Endothelial cell (in vitro differentiated cells): ENCODE results near the gene SFSWAP. TPM values are rescaled to one million over a fixed set of nuclear protein-coding genes. Genes with fewer than 3 reads are reported as not detected.

Experiments
- DNase-seq: peaks from one replicate; pipeline ENCODE4 v3.0.0; 2021; ENCODE audit warnings: low spot score
- H3K27ac Mint-ChIP-seq: one replicate; pipeline ENCODE4 v1.8.0; 2021; ENCODE audit warnings: mixed read lengths, inconsistent platforms; ENCODE audit not compliant: unreplicated experiment
- H3K27me3 Mint-ChIP-seq: one replicate; pipeline ENCODE4 v1.8.0; 2021; ENCODE audit warnings: mild to moderate bottlenecking, moderate library complexity, mixed read lengths, inconsistent platforms; ENCODE audit not compliant: unreplicated experiment
- H3K36me3 Mint-ChIP-seq: one replicate; pipeline ENCODE4 v1.8.0; 2021; ENCODE audit warnings: mild to moderate bottlenecking, low read depth, mixed read lengths, inconsistent platforms; ENCODE audit not compliant: unreplicated experiment
- H3K4me1 Mint-ChIP-seq: one replicate; pipeline ENCODE4 v1.8.0; 2021; ENCODE audit warnings: mild to moderate bottlenecking, mixed read lengths, inconsistent platforms; ENCODE audit not compliant: unreplicated experiment
- H3K4me3 Mint-ChIP-seq: one replicate; pipeline ENCODE4 v1.8.0; 2021; ENCODE audit warnings: mild to moderate bottlenecking, mixed read lengths, inconsistent platforms; ENCODE audit not compliant: unreplicated experiment
- H3K9me3 Mint-ChIP-seq: one replicate; pipeline ENCODE4 v1.8.0; 2021; ENCODE audit warnings: mixed read lengths, inconsistent platforms; ENCODE audit not compliant: unreplicated experiment
- total RNA-seq: library from RNA; stranded (reverse); fragmentation: NEBNext Ultra II Directional; extraction: Animal tissue kit (Norgen Biotek cat#: 25700); gene quantifications from one replicate; pipeline ENCODE4 v1.2.1, GENCODE V29; 2021; ENCODE audit not compliant: unreplicated experiment
- TF ChIP-seq, protein P1 (sequence below): fragments of 200-600 bp; sonication (generic); IDR thresholded peaks from one replicate; pipeline ENCODE4 v1.5.0; 2021; ENCODE audit warnings: antibody characterized with exemption; ENCODE audit not compliant: unreplicated experiment

SFSWAP gene
- total RNA-seq, 1 donor from 2014 or later: 56.3 TPM

DNA sequence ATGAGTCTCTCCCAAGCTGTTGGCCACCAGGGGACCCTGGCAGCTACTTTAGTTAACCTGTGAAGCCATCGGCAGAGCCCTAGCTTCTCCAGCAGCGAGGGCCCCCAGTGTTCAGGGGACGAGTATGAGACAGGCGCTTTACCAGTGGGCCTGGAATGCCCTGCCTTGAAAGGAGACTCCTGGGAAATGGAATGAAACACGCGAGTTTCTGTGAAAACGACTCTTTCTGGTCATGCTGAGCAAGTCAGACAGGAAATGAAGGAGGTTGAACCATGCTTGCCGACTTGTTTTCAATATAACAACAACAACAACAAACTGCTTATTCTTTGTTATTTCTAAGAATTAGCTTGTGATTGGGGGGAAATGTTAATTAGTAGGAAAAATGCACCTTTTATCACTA is 42.9 kb downstream of the SFSWAP start:
- no peak for DNase-seq
- H3K27me3 Mint-ChIP-seq: no peaks in the 10 kb centered on the region
- H3K27ac Mint-ChIP-seq: no peak overlapping the region
- peaks cover 68% of the 10 kb centered on the region for H3K36me3 Mint-ChIP-seq
- H3K4me1 Mint-ChIP-seq: no peaks in the 10 kb centered on the region
- peak overlapping the region; percentile 38 for H3K4me3 Mint-ChIP-seq
- TF ChIP-seq, protein P1, sequence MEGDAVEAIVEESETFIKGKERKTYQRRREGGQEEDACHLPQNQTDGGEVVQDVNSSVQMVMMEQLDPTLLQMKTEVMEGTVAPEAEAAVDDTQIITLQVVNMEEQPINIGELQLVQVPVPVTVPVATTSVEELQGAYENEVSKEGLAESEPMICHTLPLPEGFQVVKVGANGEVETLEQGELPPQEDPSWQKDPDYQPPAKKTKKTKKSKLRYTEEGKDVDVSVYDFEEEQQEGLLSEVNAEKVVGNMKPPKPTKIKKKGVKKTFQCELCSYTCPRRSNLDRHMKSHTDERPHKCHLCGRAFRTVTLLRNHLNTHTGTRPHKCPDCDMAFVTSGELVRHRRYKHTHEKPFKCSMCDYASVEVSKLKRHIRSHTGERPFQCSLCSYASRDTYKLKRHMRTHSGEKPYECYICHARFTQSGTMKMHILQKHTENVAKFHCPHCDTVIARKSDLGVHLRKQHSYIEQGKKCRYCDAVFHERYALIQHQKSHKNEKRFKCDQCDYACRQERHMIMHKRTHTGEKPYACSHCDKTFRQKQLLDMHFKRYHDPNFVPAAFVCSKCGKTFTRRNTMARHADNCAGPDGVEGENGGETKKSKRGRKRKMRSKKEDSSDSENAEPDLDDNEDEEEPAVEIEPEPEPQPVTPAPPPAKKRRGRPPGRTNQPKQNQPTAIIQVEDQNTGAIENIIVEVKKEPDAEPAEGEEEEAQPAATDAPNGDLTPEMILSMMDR: no peak
- H3K9me3 Mint-ChIP-seq: no peaks in the 10 kb centered on the region

DNA sequence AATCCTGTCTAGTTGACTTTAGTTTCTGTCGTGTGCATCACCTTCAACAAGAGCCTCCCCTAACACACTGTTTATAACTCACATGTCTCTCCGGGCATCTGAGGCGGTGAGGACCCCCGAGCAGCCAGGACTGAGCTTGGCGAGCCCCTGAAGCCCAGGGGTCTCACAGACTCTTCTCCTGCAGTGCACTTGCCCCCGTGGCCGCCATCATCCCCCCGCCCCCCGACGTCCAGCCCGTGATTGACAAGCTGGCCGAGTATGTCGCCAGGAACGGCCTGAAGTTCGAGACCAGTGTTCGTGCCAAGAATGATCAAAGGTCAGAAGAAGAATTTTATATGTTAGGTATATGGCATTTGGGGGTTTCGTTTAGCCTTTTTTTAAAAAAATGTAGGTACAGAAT is 43.3 kb downstream of the SFSWAP start:
- DNase-seq: no peak
- TF ChIP-seq, protein P1: no peak
- no peaks in the 10 kb centered on the region for H3K9me3 Mint-ChIP-seq
- no peaks in the 10 kb centered on the region for H3K4me1 Mint-ChIP-seq
- peak overlapping the region; percentile 63 for H3K4me3 Mint-ChIP-seq
- H3K27me3 Mint-ChIP-seq: no peaks in the 10 kb centered on the region
- H3K27ac Mint-ChIP-seq: no peak overlapping the region
- H3K36me3 Mint-ChIP-seq: peaks cover 68% of the 10 kb centered on the region

DNA sequence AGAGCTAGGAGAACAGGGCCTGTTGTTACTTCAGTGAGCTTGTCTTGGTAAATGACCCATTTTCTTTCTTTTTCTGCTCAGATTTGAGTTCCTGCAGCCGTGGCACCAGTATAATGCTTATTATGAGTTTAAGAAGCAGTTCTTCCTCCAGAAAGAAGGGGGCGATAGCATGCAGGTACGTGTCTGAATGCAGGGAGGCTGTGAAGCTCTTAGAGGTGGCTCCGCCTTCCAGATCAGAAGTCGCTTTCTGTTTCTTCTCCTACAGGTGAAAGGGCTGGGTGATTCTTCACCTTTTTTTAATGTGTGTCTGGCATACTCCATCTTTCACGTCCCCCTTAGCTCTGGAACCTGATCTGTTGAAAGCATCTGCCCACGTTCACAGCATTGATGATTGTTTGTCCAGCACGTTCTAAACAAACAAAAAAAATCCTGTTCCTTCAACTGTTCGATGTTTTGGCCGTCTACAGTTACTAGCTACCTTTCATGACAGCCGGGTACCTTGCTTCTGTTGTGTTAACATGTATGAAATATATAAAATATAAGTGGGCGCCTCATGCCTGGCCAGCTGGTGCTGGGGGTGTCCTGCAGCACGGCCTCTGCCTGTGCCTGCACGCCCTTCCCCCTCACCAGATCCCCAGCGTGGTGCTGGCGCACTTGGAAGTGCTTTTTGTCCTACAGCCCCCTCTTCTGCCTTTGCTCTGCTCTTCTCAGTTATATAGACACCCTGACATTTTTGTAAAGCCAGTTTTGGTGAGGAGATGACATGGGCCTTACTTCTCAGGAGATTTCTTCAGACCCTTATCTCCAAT is 44.6 kb downstream of the SFSWAP start:
- TF ChIP-seq, protein P1: peak; percentile 35
- no peak overlapping the region for H3K27ac Mint-ChIP-seq
- H3K9me3 Mint-ChIP-seq: no peaks in the 10 kb centered on the region
- DNase-seq: no peak
- H3K4me3 Mint-ChIP-seq: peak overlapping the region; percentile 57
- no peaks in the 10 kb centered on the region for H3K27me3 Mint-ChIP-seq
- H3K4me1 Mint-ChIP-seq: no peaks in the 10 kb centered on the region
- H3K36me3 Mint-ChIP-seq: peaks cover 68% of the 10 kb centered on the region

DNA sequence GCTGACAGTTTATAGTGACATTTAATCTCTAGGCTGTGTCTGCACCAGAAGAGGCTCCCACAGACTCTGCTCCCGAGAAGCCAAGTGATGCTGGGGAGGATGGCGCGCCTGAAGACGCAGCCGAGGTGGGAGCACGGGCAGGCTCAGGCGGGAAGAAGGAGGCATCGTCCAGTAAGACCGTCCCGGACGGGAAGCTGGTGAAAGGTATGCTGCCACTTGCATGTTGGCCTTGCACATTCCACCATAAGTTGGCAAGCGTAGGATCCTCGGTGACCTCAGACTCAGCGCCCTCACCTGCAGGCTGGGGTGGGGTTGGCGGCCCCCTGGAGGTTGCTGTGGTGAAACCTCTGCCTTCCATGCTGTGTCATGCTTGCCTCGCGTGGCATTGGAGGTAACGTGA is 45.6 kb downstream of the SFSWAP start:
- TF ChIP-seq, protein P1: no peak
- Mint-ChIP-seq H3K4me1 (no peaks in the 10 kb centered on the region), H3K27me3 (peaks cover 4% of the 10 kb centered on the region), H3K9me3 (no peaks in the 10 kb centered on the region), H3K36me3 (peaks cover 67% of the 10 kb centered on the region), H3K27ac (no peak overlapping the region), H3K4me3 (no peak overlapping the region)
- no peak for DNase-seq

DNA sequence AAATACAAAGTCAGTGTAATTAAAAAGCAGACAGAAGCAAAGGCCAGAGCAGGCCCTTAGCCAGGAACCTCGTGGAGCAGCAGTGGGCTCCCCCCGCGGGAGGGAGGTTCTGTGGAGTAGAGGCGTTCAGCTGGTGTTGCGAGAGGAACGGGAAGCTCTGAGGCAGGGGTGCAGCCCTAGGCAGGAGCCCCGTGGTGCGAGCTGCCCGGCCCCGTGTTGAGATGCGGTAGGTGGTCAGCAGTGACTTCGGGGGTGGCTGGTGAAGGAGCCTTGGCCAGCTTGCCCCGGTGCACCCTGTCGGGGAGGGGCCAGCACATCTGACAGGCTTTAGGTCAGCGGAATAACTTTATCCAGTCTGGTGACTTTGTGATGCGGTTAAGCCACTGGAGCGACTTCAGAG is 46.2 kb downstream of the SFSWAP start:
- no peak overlapping the region for H3K27ac Mint-ChIP-seq
- no peak for DNase-seq
- H3K4me1 Mint-ChIP-seq: no peaks in the 10 kb centered on the region
- H3K4me3 Mint-ChIP-seq: peak overlapping the region; percentile 12
- peaks cover 64% of the 10 kb centered on the region for H3K36me3 Mint-ChIP-seq
- no peaks in the 10 kb centered on the region for H3K9me3 Mint-ChIP-seq
- peaks cover 4% of the 10 kb centered on the region for H3K27me3 Mint-ChIP-seq
- TF ChIP-seq, protein P1: no peak
